HUES6 (cell line): ENCODE measurements around the gene HMGN3.

Experiments
- H3K27ac ChIP-seq: 2 replicates; pipeline ENCODE4 v1.7.0; 2013; ENCODE audit warnings: low read depth, mild to moderate bottlenecking, low read length, inconsistent platforms
- H3K27me3 ChIP-seq: 2 replicates; pipeline ENCODE4 v1.6.1; 2013; ENCODE audit warnings: low read length; ENCODE audit not compliant: control insufficient read depth, insufficient read depth
- H3K36me3 ChIP-seq: 2 replicates; pipeline ENCODE4 v1.6.1; 2013; ENCODE audit warnings: low read length; ENCODE audit not compliant: control insufficient read depth, insufficient read depth
- H3K4me1 ChIP-seq: 2 replicates; pipeline ENCODE4 v1.6.1; 2013; ENCODE audit warnings: low read length; ENCODE audit not compliant: control insufficient read depth, insufficient read depth
- H3K4me3 ChIP-seq: 2 replicates; pipeline ENCODE4 v1.5.1; 2013; ENCODE audit warnings: low read depth, low read length
- H3K9ac ChIP-seq: one replicate; pipeline ENCODE4 v1.6.1; 2013; ENCODE audit warnings: mild to moderate bottlenecking, low read length
- H3K9me3 ChIP-seq: 2 replicates; pipeline ENCODE4 v1.6.1; 2013; ENCODE audit warnings: low read depth, low read length; ENCODE audit not compliant: control insufficient read depth, insufficient read depth

HMGN3 gene

DNA sequence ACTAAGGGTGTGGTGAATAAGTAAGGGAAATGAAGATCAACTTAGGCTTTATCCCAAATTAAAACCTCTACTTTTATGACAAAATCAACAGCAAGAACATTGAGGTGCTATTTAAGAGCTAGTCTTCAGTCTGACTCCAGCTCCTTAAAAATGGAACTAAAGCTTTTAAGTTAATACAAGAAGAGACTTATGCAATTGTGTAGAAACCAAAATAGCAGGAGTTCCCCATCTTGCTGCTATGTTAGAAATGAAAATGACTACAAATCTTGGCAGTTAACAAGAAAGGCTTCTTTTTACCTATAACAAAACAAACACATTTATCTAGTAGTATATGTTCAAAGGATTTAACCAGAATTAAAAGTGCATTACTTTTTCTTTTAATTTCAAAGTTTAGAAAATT lies 25.7 kb downstream of the HMGN3 start:
- Histone ChIP-seq H3K9ac (no peak overlapping the region), H3K4me3 (no peak overlapping the region), H3K36me3 (peaks cover 49% of the 10 kb centered on the region), H3K27me3 (no peaks in the 10 kb centered on the region), H3K27ac (no peak overlapping the region), H3K4me1 (no peaks in the 10 kb centered on the region), H3K9me3 (no peaks in the 10 kb centered on the region)

GRCh38 chr6:79203753-79204253 lies 30.7 kb downstream of the HMGN3 start:
- Histone ChIP-seq H3K27me3 (no peaks in the 10 kb centered on the region), H3K9me3 (no peaks in the 10 kb centered on the region), H3K4me3 (no peak overlapping the region), H3K9ac (no peak overlapping the region), H3K36me3 (peaks cover 69% of the 10 kb centered on the region), H3K4me1 (no peaks in the 10 kb centered on the region), H3K27ac (no peak overlapping the region)

DNA sequence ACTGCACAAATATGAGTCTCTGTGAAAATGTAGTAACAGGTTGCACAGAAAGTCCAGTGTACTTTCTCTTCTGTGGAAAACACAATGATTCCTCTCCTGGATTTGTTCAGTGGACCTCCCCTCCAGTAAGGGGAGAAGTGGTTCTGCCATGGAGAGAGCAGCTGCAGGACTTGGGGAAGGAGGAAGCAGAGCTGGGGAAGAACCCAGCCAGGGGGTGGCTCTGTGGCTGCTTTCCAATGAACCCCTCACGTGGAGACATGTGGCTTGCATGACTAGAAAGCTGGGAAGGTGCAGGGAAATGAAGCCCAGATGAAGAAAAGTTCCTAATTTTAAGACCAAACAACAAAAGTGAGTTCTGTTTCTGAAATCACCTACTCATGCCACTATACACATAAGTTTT lies 31.9 kb downstream of the HMGN3 start:
- no peaks in the 10 kb centered on the region for H3K4me1 ChIP-seq
- H3K27me3 ChIP-seq: no peaks in the 10 kb centered on the region
- H3K9ac ChIP-seq: no peak overlapping the region
- no peak overlapping the region for H3K4me3 ChIP-seq
- H3K36me3 ChIP-seq: peaks cover 60% of the 10 kb centered on the region
- no peaks in the 10 kb centered on the region for H3K9me3 ChIP-seq
- H3K27ac ChIP-seq: no peak overlapping the region

- peaks cover 55% of the 10 kb centered on the region for H3K36me3 ChIP-seq
- no peak overlapping the region for H3K27ac ChIP-seq
- H3K9me3 ChIP-seq: no peaks in the 10 kb centered on the region
- H3K27me3 ChIP-seq: no peaks in the 10 kb centered on the region
- no peaks in the 10 kb centered on the region for H3K4me1 ChIP-seq
- no peak overlapping the region for H3K4me3 ChIP-seq
- no peak overlapping the region for H3K9ac ChIP-seq
Measured at GRCh38 chr6:79201983-79202382, 32.5 kb downstream of the HMGN3 start.

DNA sequence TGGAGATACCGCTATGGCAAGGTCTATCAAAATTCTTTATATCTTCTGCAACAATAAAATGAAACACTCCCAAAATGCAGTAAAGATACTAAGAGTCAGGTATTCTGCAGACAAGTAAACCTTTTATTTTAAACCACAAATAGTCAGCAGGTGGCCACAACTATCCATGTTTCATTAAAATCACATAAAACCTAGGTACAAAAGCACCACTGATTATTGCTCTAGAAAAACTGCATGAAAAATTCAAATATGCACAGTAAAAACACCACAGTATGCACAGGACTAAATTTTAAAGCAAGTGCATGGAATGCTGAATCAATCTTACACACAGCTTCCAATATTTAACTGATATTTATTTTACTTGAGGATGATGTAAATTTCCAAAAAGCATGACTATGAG lies 33.3 kb downstream of the HMGN3 start:
- Histone ChIP-seq H3K4me3 (no peak overlapping the region), H3K27ac (no peak overlapping the region)

GRCh38 chr6:79196912-79197311 lies 37.6 kb downstream of the HMGN3 start:
- no peaks in the 10 kb centered on the region for H3K4me1 ChIP-seq
- H3K27ac ChIP-seq: no peak overlapping the region
- H3K27me3 ChIP-seq: no peaks in the 10 kb centered on the region
- H3K36me3 ChIP-seq: peaks cover 13% of the 10 kb centered on the region
- peaks cover 6% of the 10 kb centered on the region for H3K9me3 ChIP-seq
- H3K4me3 ChIP-seq: no peak overlapping the region
- H3K9ac ChIP-seq: no peak overlapping the region

More for the DNA sequence above, 33.3 kb downstream of the HMGN3 start:
- peaks cover 48% of the 10 kb centered on the region for H3K36me3 ChIP-seq
- H3K9ac ChIP-seq: no peak overlapping the region
- no peaks in the 10 kb centered on the region for H3K4me1 ChIP-seq
- H3K9me3 ChIP-seq: no peaks in the 10 kb centered on the region
- no peaks in the 10 kb centered on the region for H3K27me3 ChIP-seq

GRCh38 chr6:79193971-79194370 lies 40.5 kb downstream of the HMGN3 start:
- Histone ChIP-seq H3K9ac (no peak overlapping the region), H3K4me1 (no peaks in the 10 kb centered on the region), H3K36me3 (no peaks in the 10 kb centered on the region; the same call in 1 of the 2 replicates), H3K9me3 (peaks cover 17% of the 10 kb centered on the region), H3K27me3 (no peaks in the 10 kb centered on the region), H3K27ac (no peak overlapping the region), H3K4me3 (no peak overlapping the region)

DNA sequence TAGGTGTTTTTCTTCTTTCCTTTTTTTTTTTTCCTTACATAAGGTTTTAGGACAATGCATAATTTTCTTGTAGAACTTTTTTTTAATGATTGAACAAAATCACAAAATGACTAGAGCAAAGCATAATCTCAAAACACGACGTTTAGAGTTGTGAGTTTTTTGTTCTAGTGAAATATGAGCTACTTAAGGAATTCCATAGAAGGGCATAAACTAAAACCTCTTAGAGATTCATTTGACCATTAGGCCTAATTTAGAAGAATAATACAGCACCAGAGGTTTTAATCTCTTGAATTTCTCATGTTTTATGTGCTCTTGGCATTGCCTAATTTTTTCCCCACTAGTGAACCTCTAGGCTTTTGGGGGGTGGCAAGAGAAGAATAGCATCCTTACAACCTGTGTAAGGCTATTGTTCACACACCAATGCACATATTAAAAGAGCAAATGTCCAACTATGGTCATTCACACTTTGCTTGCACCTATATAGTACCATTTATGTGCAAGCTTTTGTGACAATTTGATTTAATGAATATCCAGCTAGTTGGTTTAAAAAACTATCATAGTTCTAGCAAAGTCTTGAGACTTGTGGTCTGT lies 44.6 kb downstream of the HMGN3 start:
- Histone ChIP-seq H3K9ac (no peak overlapping the region), H3K9me3 (peaks cover 17% of the 10 kb centered on the region), H3K27ac (no peak overlapping the region)

DNA sequence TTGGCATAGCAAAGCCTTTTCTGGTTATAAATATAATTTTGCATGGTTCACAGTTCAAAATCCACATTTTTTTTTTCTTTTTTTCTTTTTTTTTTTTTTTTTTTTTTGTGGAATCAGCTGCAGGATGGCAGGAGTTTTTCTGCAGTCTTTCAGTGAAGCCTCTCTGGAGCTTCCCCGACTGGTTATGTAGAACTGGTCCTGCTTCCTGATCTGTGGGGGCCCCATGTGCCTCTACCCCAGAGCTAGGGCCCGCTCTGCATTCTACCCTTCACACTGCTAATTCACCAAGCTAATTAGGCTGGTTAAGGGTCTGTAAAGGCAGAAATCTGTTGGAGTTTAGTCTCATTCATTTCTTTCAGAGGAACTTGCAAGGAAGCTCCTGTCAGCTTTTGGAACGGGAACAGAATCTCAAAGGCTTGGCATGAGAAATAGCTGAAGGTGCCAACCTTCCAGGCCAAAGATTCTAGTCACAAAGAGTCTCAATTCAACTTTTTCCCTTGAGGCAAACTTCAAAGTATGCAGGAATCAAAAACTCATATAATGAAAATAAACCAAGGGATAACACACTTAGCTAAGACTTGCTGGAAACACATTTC lies 45.5 kb downstream of the HMGN3 start:
- Histone ChIP-seq H3K9me3 (peaks cover 17% of the 10 kb centered on the region), H3K4me3 (no peak overlapping the region), H3K27ac (no peak overlapping the region), H3K4me1 (no peaks in the 10 kb centered on the region), H3K36me3 (no peaks in the 10 kb centered on the region; the same call in 1 of the 2 replicates), H3K9ac (no peak overlapping the region), H3K27me3 (no peaks in the 10 kb centered on the region)

More for the DNA sequence above, 44.6 kb downstream of the HMGN3 start:
- Histone ChIP-seq H3K27me3 (no peaks in the 10 kb centered on the region), H3K4me3 (no peak overlapping the region), H3K4me1 (no peaks in the 10 kb centered on the region), H3K36me3 (no peaks in the 10 kb centered on the region; the same call in 1 of the 2 replicates)

DNA sequence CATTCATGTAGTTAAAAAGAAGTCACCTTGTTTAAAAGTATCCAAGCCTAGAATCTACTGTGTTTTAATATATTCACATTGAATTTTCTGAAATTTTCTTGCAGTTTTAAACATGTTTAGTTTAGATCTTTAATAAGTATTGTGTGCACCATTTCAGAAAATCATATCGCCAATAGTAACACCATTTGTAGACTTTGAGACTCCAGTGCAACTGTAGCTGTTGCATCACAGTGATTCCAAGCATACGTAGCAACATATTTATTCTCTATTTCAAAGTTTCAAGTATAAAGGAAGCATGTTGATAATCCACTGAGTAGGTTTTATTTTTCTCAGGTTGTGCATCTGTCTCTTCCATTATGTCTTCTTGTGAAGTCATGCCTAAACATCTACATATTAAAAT lies 46.4 kb downstream of the HMGN3 start:
- no peaks in the 10 kb centered on the region for H3K27me3 ChIP-seq
- H3K4me3 ChIP-seq: no peak overlapping the region
- no peak overlapping the region for H3K9ac ChIP-seq
- peaks cover 17% of the 10 kb centered on the region for H3K9me3 ChIP-seq
- no peaks in the 10 kb centered on the region for H3K4me1 ChIP-seq
- H3K27ac ChIP-seq: no peak overlapping the region
- H3K36me3 ChIP-seq: no peaks in the 10 kb centered on the region; the same call in 1 of the 2 replicates

GRCh38 chr6:79186564-79186963 lies 47.9 kb downstream of the HMGN3 start:
- Histone ChIP-seq H3K9ac (no peak overlapping the region), H3K27ac (no peak overlapping the region), H3K36me3 (no peaks in the 10 kb centered on the region), H3K9me3 (peaks cover 10% of the 10 kb centered on the region), H3K27me3 (no peaks in the 10 kb centered on the region), H3K4me3 (no peak overlapping the region), H3K4me1 (no peaks in the 10 kb centered on the region)
